Endothelial cell of umbilical vein (primary cell): ENCODE results near the gene FHDC1. TPM values are rescaled to one million over a fixed set of nuclear protein-coding genes. Genes with fewer than 3 reads are reported as not detected.

Source experiments
- BruUV-seq: library from RNA; stranded (reverse); fragments of 400-500 nt; replicated peaks from 2 replicates; lab custom pipeline; 2021; lab: Mats Ljungman, UMichigan
- CTCF ChIA-PET: fragments of 300-600, 350-600 bp; sonication (Branson Sonifier 250); formaldehyde crosslinking; loops from one replicate; lab custom pipeline; 2021; ENCODE audit warnings: antibody characterized with exemption, inconsistent platforms; lab: Charles Lee
- POLR2A ChIA-PET: fragments of 300-600, 350-600 bp; sonication (Branson Sonifier 250); formaldehyde crosslinking; loops from one replicate; lab custom pipeline; 2021; ENCODE audit warnings: antibody characterized with exemption, inconsistent platforms; lab: Charles Lee
- DNase-seq: peaks from one replicate; pipeline ENCODE4 v3.0.0-alpha.2; 2011; ENCODE audit warnings: low read depth, low spot score
- FAIRE-seq: peaks from 2 replicates; lab custom pipeline; 2011; peaks lifted over from hg19 to GRCh38; lab: Jason Lieb, UNC
- H2AFZ ChIP-seq: 2 replicates; pipeline ENCODE4 v1.6.0; 2012; ENCODE audit warnings: low read depth, low read length, control low read depth, inconsistent platforms
- H3K27ac ChIP-seq: 2 replicates; pipeline ENCODE4 v1.5.1; 2011; ENCODE audit warnings: low read depth, mild to moderate bottlenecking, control low read depth, low read length, moderate library complexity; ENCODE audit not compliant: insufficient read depth
- H3K27me3 ChIP-seq, 2 experiments: 2 replicates each; pipeline versions ENCODE4 v1.6.0 to v1.6.1; 2011; ENCODE audit warnings: low read length in 2 of 2, mixed read lengths in 1 of 2; ENCODE audit not compliant: control insufficient read depth in 2 of 2, insufficient read depth in 2 of 2
- H3K36me3 ChIP-seq, 2 experiments: 2 replicates in 1 of 2; 3 replicates in 1 of 2; pipeline ENCODE4 v1.5.1; 2011; ENCODE audit warnings: low read length in 2 of 2, mild to moderate bottlenecking in 1 of 2, moderate library complexity in 1 of 2; ENCODE audit not compliant: control insufficient read depth in 2 of 2, insufficient read depth in 2 of 2; ENCODE audit errors: extremely low read depth in 1 of 2
- H3K4me1 ChIP-seq: 3 replicates; pipeline ENCODE4 v1.5.1; 2011; ENCODE audit warnings: mild to moderate bottlenecking, low read length; ENCODE audit not compliant: control insufficient read depth, insufficient read depth; ENCODE audit errors: extremely low read depth
- H3K4me2 ChIP-seq: 2 replicates; pipeline ENCODE4 v1.6.1; 2011; ENCODE audit warnings: low read length, control low read depth, mixed read lengths; ENCODE audit not compliant: insufficient read depth
- H3K4me3 ChIP-seq, 3 experiments: fragments of 200-600 bp in 1 of 3; sonication (generic), shearing (Covaris generic) in 1 of 3; replicated peaks in 1 of 3; 2 replicates each; pipeline ENCODE4 v1.5.1; 2011 to 2016; ENCODE audit warnings: control low read depth in 3 of 3, low read length in 3 of 3, mild to moderate bottlenecking in 2 of 3, inconsistent platforms in 1 of 3, low read depth in 1 of 3, moderate library complexity in 1 of 3; ENCODE audit not compliant: insufficient read depth in 1 of 3
- H3K79me2 ChIP-seq: 2 replicates; pipeline ENCODE4 v1.6.0; 2012; ENCODE audit warnings: low read length, inconsistent platforms; ENCODE audit not compliant: control insufficient read depth, insufficient read depth
- H3K9ac ChIP-seq: replicated peaks from 2 replicates; pipeline ENCODE3; 2011; ENCODE audit warnings: low read length, control low read depth; ENCODE audit not compliant: insufficient read depth; ENCODE audit errors: extremely low read depth
- H3K9me1 ChIP-seq: replicated peaks from 3 replicates; pipeline ENCODE4 v1.6.0; 2011; ENCODE audit warnings: mild to moderate bottlenecking, low read length; ENCODE audit not compliant: control insufficient read depth, insufficient read depth; ENCODE audit errors: extremely low read depth
- H3K9me3 ChIP-seq: replicated peaks from 2 replicates; pipeline ENCODE4 v1.5.1; 2012; ENCODE audit warnings: low read length, inconsistent platforms; ENCODE audit not compliant: control insufficient read depth, insufficient read depth
- H4K20me1 ChIP-seq: replicated peaks from 2 replicates; pipeline ENCODE3; 2011; ENCODE audit warnings: mild to moderate bottlenecking, low read length; ENCODE audit not compliant: control insufficient read depth, insufficient read depth; ENCODE audit errors: extremely low read depth
- CTCF ChIP-seq, 2 donors: IDR thresholded peaks; 1 replicate in 1 of 2; 2 replicates in 1 of 2; pipeline ENCODE4 v1.5.1; 2011; ENCODE audit warnings: low read length in 2 of 2, mild to moderate bottlenecking in 2 of 2, moderate library complexity in 2 of 2, control low read depth in 1 of 2, inconsistent platforms in 1 of 2, low read depth in 1 of 2; ENCODE audit not compliant: insufficient read depth in 1 of 2; ENCODE audit errors: extremely low read depth in 1 of 2
- EZH2 ChIP-seq: IDR thresholded peaks from 2 replicates; pipeline ENCODE4 v1.6.1; 2012; ENCODE audit warnings: borderline replicate concordance, low read depth, mild to moderate bottlenecking, moderate library complexity, low read length, inconsistent platforms; ENCODE audit not compliant: severe bottlenecking
- FOS ChIP-seq: IDR thresholded peaks from 2 replicates; pipeline ENCODE4 v1.6.1; 2011; ENCODE audit warnings: mild to moderate bottlenecking, low read length, moderate library complexity, borderline replicate concordance; ENCODE audit not compliant: insufficient read depth
- GATA2 ChIP-seq: IDR thresholded peaks from 2 replicates; pipeline ENCODE4 v1.7.0; 2011; ENCODE audit warnings: low read depth, mild to moderate bottlenecking, moderate library complexity, mixed read lengths, low read length; ENCODE audit not compliant: insufficient read length, insufficient read depth
- MAX ChIP-seq: IDR thresholded peaks from 2 replicates; pipeline ENCODE4 v1.6.1; 2011; ENCODE audit not compliant: insufficient read depth, insufficient read length
- MYC ChIP-seq: IDR thresholded peaks from one replicate; pipeline ENCODE4 v1.6.1; 2011; ENCODE audit warnings: mild to moderate bottlenecking, low read depth, low read length
- POLR2A ChIP-seq: IDR thresholded peaks from 2 replicates; pipeline ENCODE4 v1.6.1; 2012; ENCODE audit warnings: low read depth, mild to moderate bottlenecking, control low read depth, low read length
- POLR2AphosphoS5 ChIP-seq: IDR thresholded peaks from 2 replicates; pipeline ENCODE4 v1.6.1; 2012; ENCODE audit warnings: low read depth, mild to moderate bottlenecking, control low read depth, low read length, moderate library complexity; ENCODE audit not compliant: insufficient read depth
- dilution Hi-C: fragments of 300-500 bp; cut with MboI; formaldehyde crosslinking; loops from one replicate; pipeline ENCODE4 v1.15.0; 2019; ENCODE audit warnings: low sequenced_read_pairs; ENCODE audit not compliant: extremely low pct_ligation_motif_present
- intact Hi-C: fragments of 100-400 bp; cut with micrococcal nuclease; formaldehyde crosslinking; loops from one replicate; pipeline ENCODE4 v1.10.0; 2022
- polyA plus RNA-seq, 4 experiments: library from polyadenylated mRNA; depleted of rRNA in 3 of 4; stranded (reverse) in 3 of 4; unstranded in 1 of 4; fragments of >200 nt; gene quantifications; 2 replicates each; pipeline versions ENCODE4 v1.2.1 to v1.2.3, GENCODE V29; 2011 to 2012; ENCODE audit warnings: missing spikeins in 1 of 4
- total RNA-seq: library from RNA; stranded (reverse); gene quantifications from 2 replicates; pipeline ENCODE4 v1.2.3, GENCODE V29; 2021

The FHDC1 gene
- total and polyA plus RNA-seq, 2 donors (not counting 3 experiments of a cell fraction or from before 2014, with no cell fraction given), result 0.03 to 0.18 TPM

- no TSS peak for BruUV-seq
- Histone ChIP-seq H3K36me3 (no peaks in the 10 kb centered on the region), H3K27me3 (no peaks in the 10 kb centered on the region), H3K79me2 (no peaks in the 10 kb centered on the region), H3K9ac (no peak overlapping the region), H2AFZ (no peak overlapping the region), H3K27ac (no peak overlapping the region), H3K9me3 (no peaks in the 10 kb centered on the region), H3K4me2 (no peak overlapping the region), H3K4me3 (no peak overlapping the region), H3K9me1 (no peaks in the 10 kb centered on the region), H3K4me1 (no peaks in the 10 kb centered on the region), H4K20me1 (no peaks in the 10 kb centered on the region)
- intact Hi-C loops, result no loop called here
- no peak for DNase-seq
- ChIA-PET CTCF (interaction anchor here (0.9 kb wide), 1 partner anchor 9 kb away, joined by 4 read pairs; no protein-coding TSS in a partner anchor), POLR2A (no interaction called here)
- TF ChIP-seq GATA2 (no peak), POLR2AphosphoS5 (no peak), EZH2 (no peak), FOS (no peak)
- FAIRE-seq, result peak; percentile 15
- dilution Hi-C loops, result no loop called here
Observed at GRCh38 chr4:152917543-152918395, 18.4 kb upstream of the FHDC1 start.

GRCh38 chr4:152919826-152920225 lies 16.3 kb upstream of the FHDC1 start:
- dilution Hi-C loops (no loop called here), intact Hi-C loops (no loop called here)
- Histone ChIP-seq H3K4me1 (no peaks in the 10 kb centered on the region), H2AFZ (no peak overlapping the region), H3K36me3 (no peaks in the 10 kb centered on the region), H3K27ac (no peak overlapping the region), H3K9me1 (no peaks in the 10 kb centered on the region), H3K9ac (no peak overlapping the region), H3K4me2 (no peak overlapping the region), H3K4me3 (no peak overlapping the region), H3K27me3 (no peaks in the 10 kb centered on the region), H4K20me1 (no peaks in the 10 kb centered on the region), H3K9me3 (no peaks in the 10 kb centered on the region), H3K79me2 (no peaks in the 10 kb centered on the region)
- FAIRE-seq (no peak), DNase-seq (no peak)
- no peak for TF ChIP-seq POLR2AphosphoS5
- no peak for TF ChIP-seq CTCF (IDR thresholded peaks at IDR 0.05; ENCODE audit: extremely low read depth in 1 of 2, insufficient read depth in 1 of 2, low read depth in 1 of 2, low read length in 2 of 2)
- TF ChIP-seq FOS, result no peak
- no peak for TF ChIP-seq MYC
- no peak for TF ChIP-seq MAX
- TF ChIP-seq POLR2A, result no peak
- TF ChIP-seq GATA2, result no peak
- TF ChIP-seq EZH2, result no peak
- ChIA-PET CTCF (no interaction called here), POLR2A (no interaction called here)
- BruUV-seq, result no TSS peak
